IPS-11a (cell line): ENCODE measurements around the gene SPON1.

Experiments
- H3K4me3 ChIP-seq: one replicate; pipeline ENCODE4 v1.5.1; 2013; ENCODE audit warnings: low read depth, low read length, control low read depth

The SPON1 gene

GRCh38 chr11:14309425-14310192, 347.1 kb downstream of the SPON1 start:
- H3K4me3 ChIP-seq: no peak overlapping the region

GRCh38 chr11:14310679-14311078, 348.2 kb downstream of the SPON1 start:
- no peak overlapping the region for H3K4me3 ChIP-seq

- no peak overlapping the region for H3K4me3 ChIP-seq
Observed at GRCh38 chr11:14312736-14313438, 350.4 kb downstream of the SPON1 start.

GRCh38 chr11:14314127-14314526, 351.6 kb downstream of the SPON1 start:
- H3K4me3 ChIP-seq: no peak overlapping the region

- H3K4me3 ChIP-seq: no peak overlapping the region
Observed at GRCh38 chr11:14315130-14315529, 352.6 kb downstream of the SPON1 start.
